Measurements from ENCODE around the gene TAOK3. TPM values are rescaled to one million over a fixed set of nuclear protein-coding genes. Genes with fewer than 3 reads are reported as not detected.

TAOK3 gene
- total and polyA plus RNA-seq, 10 of the 15 experiments (the other 5 are each of a cell fraction or from before 2014, with no cell fraction given): 41.3 to 131 (median 57.8) TPM

- TF ChIP-seq ZBTB4 (CRISPR knock-in tag; IDR thresholded peaks at IDR 0.05) (no peak), ZBTB11 (CRISPR knock-in tag; IDR thresholded peaks at IDR 0.05) (no peak), SPI1 (IDR thresholded peaks at IDR 0.05; ENCODE audit: borderline replicate concordance, insufficient read depth, low read depth, low read length) (no peak), POU2F2 (IDR thresholded peaks at IDR 0.05; ENCODE audit: borderline replicate concordance, low read depth, low read length) (no peak), RFX5 (IDR thresholded peaks at IDR 0.05; ENCODE audit: low read depth, low read length) (no peak), SP1 (IDR thresholded peaks at IDR 0.05; ENCODE audit: low read depth, low read length) (no peak), MTA2 (IDR thresholded peaks at IDR 0.05; ENCODE audit: low read depth) (peak; percentile 46), RCOR1 (conservative IDR thresholded peaks at IDR 0.05; ENCODE audit: low read depth, low read length) (no peak), CBX3 (IDR thresholded peaks at IDR 0.05; ENCODE audit: borderline replicate concordance, low read depth) (no peak), SIN3A (IDR thresholded peaks at IDR 0.05; ENCODE audit: low read depth, low read length) (no peak), ATF2 (IDR thresholded peaks at IDR 0.05; ENCODE audit: low read length) (no peak; the same call in 1 of the 2 replicates), HDGF (IDR thresholded peaks at IDR 0.05) (no peak), CBX5 (IDR thresholded peaks at IDR 0.05; ENCODE audit: low read depth) (no peak), EZH2 (IDR thresholded peaks at IDR 0.05; ENCODE audit: borderline replicate concordance, control insufficient read depth, low read depth, low read length) (no peak), EP300 (IDR thresholded peaks at IDR 0.05; ENCODE audit: borderline replicate concordance in 1 of 2, control insufficient read depth in 1 of 2, low read depth in 2 of 2, low read length in 2 of 2) (no peak; a peak in 1 of 4 replicates), ZNF592 (IDR thresholded peaks at IDR 0.05) (no peak)
Measured at GRCh38 chr12:118307069-118307954, 65.4 kb downstream of the TAOK3 start (continued).
